Liver (tissue), 3 donors: ENCODE results near the gene ABCC2.

ENCODE experiments used
- CTCF ChIP-seq: fragments of 150-350 bp; IDR thresholded peaks from 2 replicates; pipeline ENCODE4 v1.5.1; 2017; ENCODE audit warnings: improper control_type of control experiment, low read depth, low read length; ENCODE audit not compliant: missing input control
- GABPA ChIP-seq, 2 donors: IDR thresholded peaks in 1 of 2; conservative IDR thresholded peaks in 1 of 2; 2 replicates each; pipeline ENCODE4 v1.6.1; 2016; ENCODE audit warnings: antibody characterized with exemption in 2 of 2, mild to moderate bottlenecking in 1 of 2, moderate library complexity in 1 of 2
- MAX ChIP-seq: IDR thresholded peaks from 2 replicates; pipeline ENCODE4 v1.6.1; 2016; ENCODE audit warnings: antibody characterized with exemption
- TAF1 ChIP-seq: conservative IDR thresholded peaks from 2 replicates; pipeline ENCODE4 v1.6.1; 2016; ENCODE audit warnings: antibody characterized with exemption, mild to moderate bottlenecking
- TF ChIP-seq, protein P1 (sequence below): IDR thresholded peaks from 2 replicates; pipeline ENCODE4 v1.6.1; 2016; ENCODE audit warnings: antibody characterized with exemption, mild to moderate bottlenecking
- donor health status: healthy.
- donor health status: healthy.

DNA sequence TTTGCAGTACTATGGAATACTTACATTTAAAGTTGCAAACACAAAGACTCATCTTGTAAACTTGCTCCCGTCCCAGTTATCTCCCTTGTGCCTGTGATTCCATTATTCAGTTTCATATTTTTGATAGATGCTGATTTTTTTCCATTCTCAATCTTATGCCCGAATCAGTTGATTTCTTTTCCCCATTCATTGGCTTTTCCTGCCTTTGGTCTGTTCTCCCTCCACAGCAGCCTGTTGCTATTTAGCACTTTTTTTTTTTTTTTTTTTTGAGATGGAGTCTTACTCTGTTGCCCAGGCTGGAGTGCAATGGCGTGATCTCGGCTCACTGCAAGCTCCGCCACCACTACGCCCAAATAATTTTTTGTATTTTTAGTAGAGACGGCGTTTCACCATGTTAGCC lies 78.0 kb downstream of the ABCC2 start:
- TF ChIP-seq CTCF (no peak), GABPA (IDR thresholded peaks at IDR 0.05 in 1 of 2, conservative IDR thresholded peaks at IDR 0.05 in 1 of 2) (no peak), MAX (no peak), TAF1 (no peak)
- TF ChIP-seq, protein P1, sequence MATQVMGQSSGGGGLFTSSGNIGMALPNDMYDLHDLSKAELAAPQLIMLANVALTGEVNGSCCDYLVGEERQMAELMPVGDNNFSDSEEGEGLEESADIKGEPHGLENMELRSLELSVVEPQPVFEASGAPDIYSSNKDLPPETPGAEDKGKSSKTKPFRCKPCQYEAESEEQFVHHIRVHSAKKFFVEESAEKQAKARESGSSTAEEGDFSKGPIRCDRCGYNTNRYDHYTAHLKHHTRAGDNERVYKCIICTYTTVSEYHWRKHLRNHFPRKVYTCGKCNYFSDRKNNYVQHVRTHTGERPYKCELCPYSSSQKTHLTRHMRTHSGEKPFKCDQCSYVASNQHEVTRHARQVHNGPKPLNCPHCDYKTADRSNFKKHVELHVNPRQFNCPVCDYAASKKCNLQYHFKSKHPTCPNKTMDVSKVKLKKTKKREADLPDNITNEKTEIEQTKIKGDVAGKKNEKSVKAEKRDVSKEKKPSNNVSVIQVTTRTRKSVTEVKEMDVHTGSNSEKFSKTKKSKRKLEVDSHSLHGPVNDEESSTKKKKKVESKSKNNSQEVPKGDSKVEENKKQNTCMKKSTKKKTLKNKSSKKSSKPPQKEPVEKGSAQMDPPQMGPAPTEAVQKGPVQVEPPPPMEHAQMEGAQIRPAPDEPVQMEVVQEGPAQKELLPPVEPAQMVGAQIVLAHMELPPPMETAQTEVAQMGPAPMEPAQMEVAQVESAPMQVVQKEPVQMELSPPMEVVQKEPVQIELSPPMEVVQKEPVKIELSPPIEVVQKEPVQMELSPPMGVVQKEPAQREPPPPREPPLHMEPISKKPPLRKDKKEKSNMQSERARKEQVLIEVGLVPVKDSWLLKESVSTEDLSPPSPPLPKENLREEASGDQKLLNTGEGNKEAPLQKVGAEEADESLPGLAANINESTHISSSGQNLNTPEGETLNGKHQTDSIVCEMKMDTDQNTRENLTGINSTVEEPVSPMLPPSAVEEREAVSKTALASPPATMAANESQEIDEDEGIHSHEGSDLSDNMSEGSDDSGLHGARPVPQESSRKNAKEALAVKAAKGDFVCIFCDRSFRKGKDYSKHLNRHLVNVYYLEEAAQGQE, result no peak
